HepG2 (cell line): ENCODE measurements around the gene LIM2. TPM values are rescaled to one million over a fixed set of nuclear protein-coding genes. Genes with fewer than 3 reads are reported as not detected.

Source experiments
- ARHGAP35 ChIP-seq: sonication (generic); formaldehyde crosslinking; IDR thresholded peaks from 2 replicates; pipeline ENCODE4 v1.9.0; 2022; ENCODE audit warnings: mild to moderate bottlenecking, inconsistent platforms, moderate library complexity, missing genetic modification reagents, borderline replicate concordance
- CBX5 ChIP-seq: sonication (generic); formaldehyde crosslinking; IDR thresholded peaks from 2 replicates; pipeline ENCODE4 v1.4.0; 2020; ENCODE audit warnings: missing genetic modification reagents, borderline replicate concordance
- CREB3 ChIP-seq: sonication (generic); formaldehyde crosslinking; IDR thresholded peaks from 2 replicates; pipeline ENCODE4 v1.5.0; 2020; ENCODE audit warnings: missing genetic modification reagents
- DDIT3 ChIP-seq: sonication (generic); formaldehyde crosslinking; IDR thresholded peaks from 2 replicates; pipeline ENCODE4 v1.4.0; 2020; ENCODE audit warnings: mild to moderate bottlenecking, missing genetic modification reagents
- E2F5 ChIP-seq: sonication (generic); formaldehyde crosslinking; conservative IDR thresholded peaks from 2 replicates; pipeline ENCODE4 v1.4.0; 2020; ENCODE audit warnings: missing genetic modification reagents
- GABPA ChIP-seq, 2 experiments: IDR thresholded peaks; 2 replicates each; pipeline ENCODE4 v1.6.1; 2011 to 2016; ENCODE audit warnings: low read depth in 2 of 2, low read length in 1 of 2, missing biosample characterization in 1 of 2, missing genetic modification characterization in 1 of 2
- HDAC2 ChIP-seq: sonication (generic); formaldehyde crosslinking; IDR thresholded peaks from 2 replicates; pipeline ENCODE4 v1.4.0; 2020; ENCODE audit warnings: missing genetic modification reagents
- KMT2B ChIP-seq: IDR thresholded peaks from 2 replicates; pipeline ENCODE4 v1.6.1; 2016; ENCODE audit warnings: missing genetic modification reagents, missing compliant biosample characterization
- MYNN ChIP-seq: sonication (generic); formaldehyde crosslinking; IDR thresholded peaks from 2 replicates; pipeline ENCODE4 v1.4.0; 2020; ENCODE audit warnings: mild to moderate bottlenecking, low read depth, missing genetic modification reagents
- PCBP2 ChIP-seq: fragments of 200-400 bp; formaldehyde crosslinking; optimal IDR thresholded peaks from 2 replicates; pipeline ENCODE3; 2018; ENCODE audit warnings: low read length, low read depth; ENCODE audit not compliant: poor library complexity, severe bottlenecking
- RARA ChIP-seq: IDR thresholded peaks from 2 replicates; pipeline ENCODE4 v1.6.1; 2016; ENCODE audit warnings: missing genetic modification reagents, missing compliant biosample characterization
- RBM39 ChIP-seq: fragments of 200-400 bp; formaldehyde crosslinking; IDR thresholded peaks from one replicate; pipeline ENCODE4 v1.6.1; 2018; ENCODE audit warnings: antibody characterized with exemption, mild to moderate bottlenecking, low read depth, low read length; ENCODE audit not compliant: poor library complexity, severe bottlenecking
- RNF219 ChIP-seq: sonication (generic); formaldehyde crosslinking; IDR thresholded peaks from 2 replicates; pipeline ENCODE4 v1.5.0; 2020; ENCODE audit warnings: mild to moderate bottlenecking, missing genetic modification reagents
- SIX4 ChIP-seq: sonication (generic); formaldehyde crosslinking; IDR thresholded peaks from 2 replicates; pipeline ENCODE4 v1.4.0; 2020; ENCODE audit warnings: missing genetic modification reagents
- SMAD3 ChIP-seq: sonication (generic); formaldehyde crosslinking; IDR thresholded peaks from 2 replicates; pipeline ENCODE4 v1.4.0; 2020; ENCODE audit warnings: missing genetic modification reagents
- ZNF101 ChIP-seq: sonication (generic); formaldehyde crosslinking; IDR thresholded peaks from 2 replicates; pipeline ENCODE4 v1.4.0; 2020; ENCODE audit warnings: mild to moderate bottlenecking, low read depth, missing genetic modification reagents, borderline replicate concordance
- ZNF160 ChIP-seq: sonication (generic); formaldehyde crosslinking; IDR thresholded peaks from 2 replicates; pipeline ENCODE4 v1.8.0; 2022; ENCODE audit warnings: mild to moderate bottlenecking, inconsistent platforms, missing genetic modification reagents
- ZNF205 ChIP-seq: IDR thresholded peaks from 2 replicates; pipeline ENCODE4 v1.6.1; 2018; ENCODE audit warnings: missing biosample characterization, missing genetic modification reagents
- ZNF563 ChIP-seq: sonication (generic); formaldehyde crosslinking; IDR thresholded peaks from 2 replicates; pipeline ENCODE4 v1.8.0; 2022; ENCODE audit warnings: mild to moderate bottlenecking, moderate library complexity, missing genetic modification reagents
- ZNF639 ChIP-seq: conservative IDR thresholded peaks from 2 replicates; pipeline ENCODE4 v1.6.1; 2018; ENCODE audit warnings: missing genetic modification reagents
- ZNF644 ChIP-seq: IDR thresholded peaks from 2 replicates; pipeline ENCODE4 v1.6.1; 2016; ENCODE audit warnings: low read depth
- ZNF704 ChIP-seq: sonication (generic); formaldehyde crosslinking; IDR thresholded peaks from 2 replicates; pipeline ENCODE4 v1.8.1; 2023; ENCODE audit warnings: mild to moderate bottlenecking, inconsistent platforms, moderate library complexity, missing genetic modification reagents, borderline replicate concordance
- ZSCAN20 ChIP-seq: sonication (generic); formaldehyde crosslinking; IDR thresholded peaks from 2 replicates; pipeline ENCODE4 v1.4.0; 2020; ENCODE audit warnings: missing genetic modification reagents, mild to moderate bottlenecking, borderline replicate concordance
- ZSCAN25 ChIP-seq: sonication (generic); formaldehyde crosslinking; IDR thresholded peaks from 2 replicates; pipeline ENCODE4 v1.8.0; 2022; ENCODE audit warnings: mild to moderate bottlenecking, missing genetic modification reagents
- polyA plus RNA-seq, 8 experiments: library from polyadenylated mRNA; depleted of rRNA in 3 of 8; stranded (reverse) in 7 of 8; unstranded in 1 of 8; fragments of >200 nt; fragmentation: Illumina TruSeq in 4 of 8; extraction: Trizol in 4 of 8; gene quantifications; 2 replicates each; pipeline versions ENCODE4 v1.2.1 to v1.2.3, GENCODE V29; 2011 to 2016; ENCODE audit warnings: low read depth in 4 of 8, missing spikeins in 1 of 8, mixed read lengths in 1 of 8; ENCODE audit not compliant: insufficient read depth in 1 of 8
- total RNA-seq, 5 experiments: library from RNA; depleted of rRNA; stranded (reverse); fragments of >200 nt; fragmentation: Illumina TruSeq; extraction: Trizol; gene quantifications; 2 replicates each; pipeline ENCODE4 v1.2.3, GENCODE V29; 2016; ENCODE audit warnings: low read depth in 1 of 5

The LIM2 gene
- total and polyA plus RNA-seq, 2 of the 13 experiments (the other 11 are each of a cell fraction or from before 2014, with no cell fraction given), result 1.3 TPM; not detected in 1

GRCh38 chr19:51352783-51353360 lies 34.9 kb downstream of the LIM2 start (continued):
- no peak for TF ChIP-seq KMT2B (CRISPR knock-in tag)
- TF ChIP-seq CBX5 (CRISPR knock-in tag), result no peak
- no peak for TF ChIP-seq ZNF160 (CRISPR knock-in tag)
- TF ChIP-seq ARHGAP35 (CRISPR knock-in tag), result no peak
- no peak for TF ChIP-seq SMAD3 (CRISPR knock-in tag)
- TF ChIP-seq ZNF704 (CRISPR knock-in tag), result no peak
- TF ChIP-seq GABPA (IDR thresholded peaks at IDR 0.05; ENCODE audit: low read depth, low read length), result no peak
- no peak for TF ChIP-seq GABPA (CRISPR knock-in tag; IDR thresholded peaks at IDR 0.05; ENCODE audit: low read depth)
- no peak for TF ChIP-seq CREB3 (CRISPR knock-in tag)
- no peak for TF ChIP-seq ZNF644 (CRISPR knock-in tag)
- no peak for TF ChIP-seq HDAC2 (CRISPR knock-in tag)
- 0 out of 2 replicates have a peak, but pooled peaks have one; percentile 6 for TF ChIP-seq ZNF563 (CRISPR knock-in tag)
- no peak for TF ChIP-seq SIX4 (CRISPR knock-in tag)
- TF ChIP-seq RARA (CRISPR knock-in tag), result no peak
- TF ChIP-seq ZSCAN20 (CRISPR knock-in tag), result no peak
- no peak for TF ChIP-seq ZNF639 (CRISPR knock-in tag)
- TF ChIP-seq ZSCAN25 (CRISPR knock-in tag), result 0 out of 2 replicates have a peak, but pooled peaks have one; percentile 39
- TF ChIP-seq RNF219, result no peak
- TF ChIP-seq PCBP2, result no peak
- no peak for TF ChIP-seq E2F5 (CRISPR knock-in tag)
- TF ChIP-seq ZNF205 (CRISPR knock-in tag), result no peak
- no peak for TF ChIP-seq ZNF101 (CRISPR knock-in tag)
- TF ChIP-seq RBM39, result no peak
- TF ChIP-seq MYNN, result no peak
- TF ChIP-seq DDIT3 (CRISPR knock-in tag), result no peak
